Measurements from ENCODE around the gene GNE.
"Not testable (repeated sequence)": the region's sequence is repeated elsewhere in the genome, so short reads cannot be mapped to it uniquely, and the experiment has no call there.

The GNE gene

GRCh38 chr9:36207546-36208012, 50.7 kb downstream of the GNE start:
- DNase-seq: peak; percentile 79

GRCh38 chr9:36207016-36207415, 51.2 kb downstream of the GNE start:
- no peak for DNase-seq

GRCh38 chr9:36204906-36205547, 53.2 kb downstream of the GNE start:
- DNase-seq: no peak

GRCh38 chr9:36194326-36195000, 63.8 kb downstream of the GNE start:
- DNase-seq: no peak

GRCh38 chr9:36193023-36193422, 65.2 kb downstream of the GNE start:
- no peak for DNase-seq

- no peak for DNase-seq
These were observed 66.1 kb downstream of the GNE start for GRCh38 chr9:36192196-36192595.

- peak; percentile 46 for DNase-seq
These were observed 66.6 kb downstream of the GNE start for GRCh38 chr9:36191686-36192085.

GRCh38 chr9:36191290-36191645, 67.0 kb downstream of the GNE start:
- DNase-seq: peak; percentile 48

GRCh38 chr9:36190388-36191289, 67.6 kb downstream of the GNE start, which contains the start of gene CLTA:
CLTA (plus strand) TSS chr9:36190921; CDS start chr9:36191057, 136 bp downstream.
- peak; percentile 99 for DNase-seq

GRCh38 chr9:36189976-36190375, 68.3 kb downstream of the GNE start:
- DNase-seq: peak; percentile 76

GRCh38 chr9:36188212-36188611, 70.0 kb downstream of the GNE start:
- no peak for DNase-seq

GRCh38 chr9:36187414-36187813, 70.8 kb downstream of the GNE start:
- DNase-seq: no peak

- not testable (repeated sequence) for DNase-seq
These were observed 78.0 kb downstream of the GNE start for GRCh38 chr9:36180243-36180642.

- no peak for DNase-seq
These were observed 80.7 kb downstream of the GNE start for GRCh38 chr9:36177571-36177970.

GRCh38 chr9:36176496-36176895, 81.8 kb downstream of the GNE start:
- not testable (repeated sequence) for DNase-seq

- DNase-seq: not testable (repeated sequence)
These were observed 83.0 kb downstream of the GNE start for GRCh38 chr9:36175209-36175608.

GRCh38 chr9:36174731-36175130, 83.5 kb downstream of the GNE start:
- no peak for DNase-seq

GRCh38 chr9:36174271-36174670, 84.0 kb downstream of the GNE start:
- no peak for DNase-seq

GRCh38 chr9:36173861-36174260, 84.4 kb downstream of the GNE start:
- DNase-seq: no peak

- no peak for DNase-seq
These were observed 87.7 kb downstream of the GNE start for GRCh38 chr9:36170531-36170930.

- no peak for DNase-seq
These were observed 88.5 kb downstream of the GNE start for GRCh38 chr9:36169708-36170107.

- DNase-seq: no peak
These were observed 89.1 kb downstream of the GNE start, which contains the start of gene CCIN for GRCh38 chr9:36169166-36169565. CCIN (plus strand) TSS chr9:36169388; CDS start chr9:36169503, 115 bp downstream.

GRCh38 chr9:36166168-36166927, 91.9 kb downstream of the GNE start:
- DNase-seq: peak; percentile 91

Measured in OCI-M1 (cell line).